GM23338 (cell line): ENCODE measurements around the gene DDX56. TPM values are rescaled to one million over a fixed set of nuclear protein-coding genes. Genes with fewer than 3 reads are reported as not detected.

Experiments used
- ATAC-seq: fragments of 200-7000 bp; cut with Tn5 transposase; 3 replicates; pipeline ENCODE4 v1.9.1; 2020
- DNase-seq: peaks from one replicate; pipeline ENCODE4 v3.0.0-alpha.2; 2015; ENCODE audit warnings: low spot score
- H2AFZ ChIP-seq: fragments of 200-600 bp; sonication (generic); 2 replicates; pipeline ENCODE4 v1.8.0; 2016; ENCODE audit warnings: antibody characterized with exemption, mild to moderate bottlenecking, moderate library complexity
- H3F3A ChIP-seq: fragments of 200-600 bp; sonication (generic); replicated peaks from 2 replicates; pipeline ENCODE4 v1.8.0; 2017; ENCODE audit warnings: antibody characterized with exemption, mixed run types, low read depth
- H3K27ac ChIP-seq: fragments of 200-600 bp; sonication (generic); 2 replicates; pipeline ENCODE4 v1.6.1; 2016; ENCODE audit warnings: low read depth
- H3K27me3 ChIP-seq: fragments of 200-600 bp; sonication (generic); 2 replicates; pipeline ENCODE4 v1.8.0; 2016; ENCODE audit warnings: mild to moderate bottlenecking, mixed run types, moderate library complexity; ENCODE audit not compliant: insufficient read depth
- H3K36me3 ChIP-seq: fragments of 200-600 bp; sonication (generic); 2 replicates; pipeline ENCODE4 v1.8.0; 2016; ENCODE audit warnings: mild to moderate bottlenecking; ENCODE audit not compliant: insufficient read depth
- H3K4me1 ChIP-seq: fragments of 200-600 bp; sonication (generic); 2 replicates; pipeline ENCODE4 v1.8.0; 2016; ENCODE audit warnings: mild to moderate bottlenecking, moderate library complexity; ENCODE audit not compliant: insufficient read depth
- H3K4me2 ChIP-seq: fragments of 200-600 bp; sonication (generic); 2 replicates; pipeline ENCODE4 v1.7.1; 2017; ENCODE audit warnings: mixed run types
- H3K4me3 ChIP-seq: fragments of 200-600 bp; sonication (generic); 2 replicates; pipeline ENCODE4 v1.6.1; 2016; ENCODE audit warnings: mixed run types
- H3K79me2 ChIP-seq: fragments of 200-600 bp; sonication (generic); replicated peaks from 2 replicates; pipeline ENCODE4 v1.8.0; 2017; ENCODE audit warnings: mild to moderate bottlenecking; ENCODE audit not compliant: insufficient read depth
- H3K9me2 ChIP-seq: fragments of 200-600 bp; sonication (generic); 2 replicates; pipeline ENCODE4 v1.8.0; 2017; ENCODE audit not compliant: insufficient read depth
- H4K20me1 ChIP-seq: fragments of 200-600 bp; sonication (generic); replicated peaks from 2 replicates; pipeline ENCODE4 v1.8.0; 2017; ENCODE audit warnings: mild to moderate bottlenecking; ENCODE audit not compliant: insufficient read depth
- H3K27ac Mint-ChIP-seq: 2 replicates; pipeline ENCODE4 v1.8.0; 2020; ENCODE audit warnings: inconsistent platforms, mild to moderate bottlenecking, moderate library complexity, mixed read lengths
- H3K27me3 Mint-ChIP-seq: 3 replicates; pipeline ENCODE4 v1.8.0; 2022; ENCODE audit warnings: low read depth, mild to moderate bottlenecking, moderate library complexity, mixed read lengths, inconsistent platforms; ENCODE audit not compliant: insufficient read depth, poor library complexity
- H3K36me3 Mint-ChIP-seq: 3 replicates; pipeline ENCODE4 v1.8.0; 2021; ENCODE audit warnings: low read depth, mild to moderate bottlenecking, inconsistent platforms, moderate library complexity, mixed read lengths
- H3K4me1 Mint-ChIP-seq: 3 replicates; pipeline ENCODE4 v1.8.0; 2020; ENCODE audit warnings: mild to moderate bottlenecking, inconsistent platforms, mixed read lengths
- H3K4me3 Mint-ChIP-seq: 3 replicates; pipeline ENCODE4 v1.8.0; 2021; ENCODE audit warnings: moderate library complexity, mild to moderate bottlenecking, inconsistent platforms, mixed read lengths
- H3K9me3 Mint-ChIP-seq: 3 replicates; pipeline ENCODE4 v1.8.0; 2020; ENCODE audit warnings: moderate library complexity, mild to moderate bottlenecking, inconsistent platforms, mixed read lengths
- CREB1 ChIP-seq: fragments of 250-450 bp; sonication (Bioruptor Pico); IDR thresholded peaks from 2 replicates; pipeline ENCODE4 v1.5.0; 2020; ENCODE audit warnings: low read depth, mild to moderate bottlenecking, moderate library complexity
- CTCF ChIP-seq, 2 experiments: fragments of 200-600 bp in 1 of 2; sonication (generic) in 1 of 2; conservative IDR thresholded peaks; 2 replicates each; pipeline versions ENCODE4 v1.5.1 to v1.6.1; 2016 to 2017; ENCODE audit warnings: antibody characterized with exemption in 2 of 2, low read depth in 2 of 2, mild to moderate bottlenecking in 2 of 2, moderate library complexity in 1 of 2
- ETS1 ChIP-seq: IDR thresholded peaks from 2 replicates; pipeline ENCODE4 v1.6.1; 2016; ENCODE audit warnings: antibody characterized with exemption
- EZH2 ChIP-seq: fragments of 200-600 bp; sonication (generic); IDR thresholded peaks from one replicate; pipeline ENCODE4 v1.8.0; 2017; ENCODE audit warnings: antibody characterized with exemption, mild to moderate bottlenecking, low read depth; ENCODE audit not compliant: unreplicated experiment
- EZH2phosphoT487 ChIP-seq: fragments of 200-600 bp; sonication (generic); IDR thresholded peaks from one replicate; pipeline ENCODE4 v1.8.1; 2018; ENCODE audit warnings: antibody characterized with exemption; ENCODE audit not compliant: unreplicated experiment
- JUNB ChIP-seq: IDR thresholded peaks from one replicate; pipeline ENCODE4 v1.6.1; 2016; ENCODE audit warnings: antibody characterized with exemption; ENCODE audit not compliant: unreplicated experiment
- NANOG ChIP-seq: IDR thresholded peaks from 2 replicates; pipeline ENCODE4 v1.6.1; 2016; ENCODE audit warnings: antibody characterized with exemption, borderline replicate concordance
- POLR2AphosphoS5 ChIP-seq: IDR thresholded peaks from 2 replicates; pipeline ENCODE4 v1.6.1; 2016; ENCODE audit warnings: antibody characterized with exemption, low read depth
- REST ChIP-seq: IDR thresholded peaks from one replicate; pipeline ENCODE4 v1.6.1; 2018; ENCODE audit warnings: antibody characterized with exemption; ENCODE audit not compliant: unreplicated experiment
- STAT1 ChIP-seq: IDR thresholded peaks from one replicate; pipeline ENCODE4 v1.6.1; 2016; ENCODE audit warnings: antibody characterized with exemption; ENCODE audit not compliant: unreplicated experiment
- ZNF114 ChIP-seq: fragments of 250-450 bp; sonication (Bioruptor Pico); IDR thresholded peaks from 2 replicates; pipeline ENCODE4 v1.5.0; 2020; ENCODE audit warnings: mild to moderate bottlenecking, moderate library complexity
- ZNF331 ChIP-seq: fragments of 250-450 bp; sonication (Bioruptor Pico); IDR thresholded peaks from 2 replicates; pipeline ENCODE4 v1.5.0; 2020; ENCODE audit warnings: low read depth, mild to moderate bottlenecking, moderate library complexity
- ZNF462 ChIP-seq: fragments of 250-450 bp; sonication (Bioruptor Pico); IDR thresholded peaks from 2 replicates; pipeline ENCODE4 v1.5.0; 2020; ENCODE audit warnings: mild to moderate bottlenecking, moderate library complexity
- polyA plus RNA-seq: library from polyadenylated mRNA; unstranded; fragments of >200 nt; fragmentation: Nextera tagmentation; extraction: Ambion mirVana; gene quantifications from 2 replicates; pipeline ENCODE4 v1.2.1, GENCODE V29; 2016
- total RNA-seq: library from RNA; depleted of rRNA; stranded (reverse); fragments of >200 nt; shearing (Covaris generic); gene quantifications from 2 replicates; pipeline ENCODE4 v1.2.3, GENCODE V29; 2014

DDX56 gene
- total and polyA plus RNA-seq, 2 experiments from 2014 or later = 44.1 to 72.3 TPM

- H3K27me3 ChIP-seq = no peaks in the 10 kb centered on the region
- H3K27ac ChIP-seq = no peak overlapping the region
- Mint-ChIP-seq H3K36me3 (peaks cover 69% of the 10 kb centered on the region), H3K4me3 (peak overlapping the region; percentile 98), H3K27ac (peak overlapping the region; percentile 98), H3K9me3 (no peaks in the 10 kb centered on the region; the same call in 2 of the 3 replicates), H3K4me1 (peaks cover 18% of the 10 kb centered on the region), H3K27me3 (peaks cover 16% of the 10 kb centered on the region)
- peak overlapping the region; percentile 100 for H3K4me2 ChIP-seq
- peaks cover 39% of the 10 kb centered on the region for H3K36me3 ChIP-seq
- H4K20me1 ChIP-seq = peaks cover 5% of the 10 kb centered on the region; the same call in 1 of the 2 replicates
- peaks cover 15% of the 10 kb centered on the region for H3K4me1 ChIP-seq
- H3K4me3 ChIP-seq = peak overlapping the region; percentile 94
- H3K79me2 ChIP-seq = peaks cover 19% of the 10 kb centered on the region
- ATAC-seq = no peak
- H3F3A ChIP-seq = peaks cover 16% of the 10 kb centered on the region
- no peaks in the 10 kb centered on the region for H3K9me2 ChIP-seq
- no peak for DNase-seq
- no peak for TF ChIP-seq EZH2phosphoT487
- TF ChIP-seq EZH2 = no peak
- TF ChIP-seq CTCF (conservative IDR thresholded peaks at IDR 0.05; ENCODE audit: low read depth in 2 of 2) = no peak
- no peak for TF ChIP-seq ETS1
- TF ChIP-seq NANOG = no peak
- TF ChIP-seq JUNB = no peak
- TF ChIP-seq POLR2AphosphoS5 = no peak
- TF ChIP-seq ZNF462 (CRISPR knock-in tag) = no peak
- TF ChIP-seq STAT1 = no peak
- no peak for TF ChIP-seq ZNF331 (CRISPR knock-in tag)
- TF ChIP-seq CREB1 (CRISPR knock-in tag) = no peak
- no peak for TF ChIP-seq REST
- TF ChIP-seq ZNF114 (CRISPR knock-in tag) = no peak
- no peak overlapping the region for H2AFZ ChIP-seq
These were observed 937 bp downstream of the DDX56 start for GRCh38 chr7:44572771-44573170.
